PC-9 (cell line): ENCODE results near the gene HMX1. TPM values are rescaled to one million over a fixed set of nuclear protein-coding genes. Genes with fewer than 3 reads are reported as not detected.

Experiments used
- BruUV-seq: library from RNA; stranded (reverse); fragments of 400-500 nt; replicated peaks from 2 replicates; lab custom pipeline; 2021; lab: Mats Ljungman, UMichigan
- CTCF ChIA-PET: fragments of 300-600 bp; sonication (Branson Sonifier 250); formaldehyde crosslinking; loops from one replicate; lab custom pipeline; 2022; ENCODE audit warnings: antibody characterized with exemption; lab: Charles Lee
- POLR2A ChIA-PET: fragments of 300-600 bp; sonication (Branson Sonifier 250); formaldehyde crosslinking; loops from one replicate; lab custom pipeline; 2022; ENCODE audit warnings: antibody characterized with exemption; ENCODE audit not compliant: unreplicated experiment; lab: Charles Lee
- DNase-seq, 2 experiments: peaks; one replicate each; pipeline versions ENCODE4 v3.0.0 to v3.0.0-alpha.2; 2015 to 2022; ENCODE audit warnings: mixed read lengths in 1 of 2
- H2AFZ ChIP-seq: fragments of 200-600 bp; sonication (generic); 2 replicates; pipeline ENCODE4 v1.8.1; 2017; ENCODE audit warnings: antibody characterized with exemption
- H3F3A ChIP-seq: fragments of 200-600 bp; sonication (generic); 2 replicates; pipeline ENCODE4 v1.8.1; 2017; ENCODE audit warnings: antibody characterized with exemption, mild to moderate bottlenecking, low read depth; ENCODE audit not compliant: insufficient read depth
- H3K27ac ChIP-seq: fragments of 200-600 bp; sonication (generic); 2 replicates; pipeline ENCODE4 v1.6.1; 2016; ENCODE audit warnings: mixed run types
- H3K27me3 ChIP-seq: fragments of 200-600 bp; sonication (generic); 2 replicates; pipeline ENCODE4 v1.6.1; 2016; ENCODE audit warnings: low read depth, mixed run types; ENCODE audit not compliant: insufficient read depth
- H3K36me3 ChIP-seq: fragments of 200-600 bp; sonication (generic); 2 replicates; pipeline ENCODE4 v1.6.1; 2016; ENCODE audit warnings: low read depth, mixed run types
- H3K4me1 ChIP-seq: fragments of 200-600 bp; sonication (generic); replicated peaks from 2 replicates; pipeline ENCODE4 v1.6.1; 2016; ENCODE audit warnings: mixed run types; ENCODE audit not compliant: insufficient read depth
- H3K4me2 ChIP-seq: fragments of 200-600 bp; sonication (generic); 2 replicates; pipeline ENCODE4 v1.6.1; 2017; ENCODE audit warnings: mixed run types
- H3K4me3 ChIP-seq: fragments of 200-600 bp; sonication (generic); 2 replicates; pipeline ENCODE4 v1.6.1; 2016; ENCODE audit warnings: mixed run types
- H3K79me2 ChIP-seq: fragments of 200-600 bp; sonication (generic); 2 replicates; pipeline ENCODE4 v1.6.1; 2017; ENCODE audit warnings: low read depth, mixed run types
- H3K9me2 ChIP-seq: fragments of 200-600 bp; sonication (generic); 2 replicates; pipeline ENCODE4 v1.8.1; 2017; ENCODE audit warnings: mild to moderate bottlenecking; ENCODE audit not compliant: insufficient read depth
- H3K9me3 ChIP-seq: fragments of 200-600 bp; sonication (generic); 2 replicates; pipeline ENCODE4 v1.8.1; 2016; ENCODE audit warnings: low read depth; ENCODE audit not compliant: insufficient read depth
- H4K20me1 ChIP-seq: fragments of 200-600 bp; sonication (generic); 2 replicates; pipeline ENCODE4 v1.8.1; 2017; ENCODE audit not compliant: insufficient read depth
- CTCF ChIP-seq: fragments of 200-600 bp; sonication (generic); conservative IDR thresholded peaks from 2 replicates; pipeline ENCODE4 v1.6.1; 2017; ENCODE audit warnings: mixed run types, antibody characterized with exemption, mild to moderate bottlenecking, moderate library complexity
- EZH2 ChIP-seq: fragments of 200-600 bp; sonication (generic); IDR thresholded peaks from 2 replicates; pipeline ENCODE4 v1.8.0; 2017; ENCODE audit warnings: antibody characterized with exemption, low read depth
- intact Hi-C: fragments of 100-400 bp; cut with micrococcal nuclease; formaldehyde crosslinking; loops from one replicate; pipeline ENCODE4 v1.10.0; 2022; ENCODE audit not compliant: unreplicated experiment
- total RNA-seq: library from RNA; stranded (reverse); gene quantifications from 2 replicates; pipeline ENCODE4 v1.2.3, GENCODE V29; 2021

Gene HMX1
- total RNA-seq, 1 experiment from 2014 or later, result not detected

DNA sequence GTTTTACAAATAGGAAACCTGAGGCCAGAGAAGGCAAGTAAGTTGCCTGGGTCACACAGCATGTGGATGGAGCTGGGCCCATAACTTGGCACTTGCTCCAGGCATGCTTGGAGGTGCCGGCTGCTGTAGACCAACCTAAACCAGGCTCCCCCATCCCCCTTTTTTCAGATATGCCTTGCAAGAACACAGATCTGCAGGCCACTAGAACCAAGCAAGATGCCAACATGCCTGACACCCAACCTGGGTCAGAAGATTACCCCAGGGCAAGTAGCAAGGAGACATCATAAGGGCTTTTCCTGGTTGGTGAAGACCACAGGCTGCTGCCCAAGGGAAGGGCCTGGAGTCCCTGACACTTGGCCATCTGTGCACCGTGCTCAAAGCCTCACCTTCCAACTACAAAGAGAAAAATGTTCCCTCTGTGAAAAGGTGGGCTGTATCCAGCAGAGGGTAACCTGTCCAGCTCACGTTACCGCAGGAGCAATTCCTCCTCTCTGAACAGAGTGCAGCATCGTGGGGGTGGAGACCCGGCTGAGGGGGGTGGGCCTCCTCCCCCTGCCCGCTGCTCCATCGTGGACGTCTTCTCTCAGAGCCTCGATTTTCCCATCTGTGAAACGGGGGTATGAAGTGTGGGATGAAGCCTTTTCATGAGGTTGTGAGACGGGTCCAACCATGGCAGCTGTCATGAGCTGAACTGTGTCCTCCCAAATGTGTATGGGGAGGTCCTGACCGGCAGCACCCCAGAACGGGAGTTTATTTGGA is 23.0 kb downstream of the HMX1 start:
- H3K9me3 ChIP-seq, result no peaks in the 10 kb centered on the region
- H2AFZ ChIP-seq, result no peak overlapping the region
- H3K4me3 ChIP-seq, result no peak overlapping the region
- H3K79me2 ChIP-seq, result no peaks in the 10 kb centered on the region
- intact Hi-C loops, result no loop called here
- H3K4me1 ChIP-seq, result no peaks in the 10 kb centered on the region
- no peak overlapping the region for H3K27ac ChIP-seq
- peaks cover 64% of the 10 kb centered on the region for H3K27me3 ChIP-seq
- H3K9me2 ChIP-seq, result no peaks in the 10 kb centered on the region
- ChIA-PET CTCF (no interaction called here), POLR2A (no interaction called here)
- H3K36me3 ChIP-seq, result no peaks in the 10 kb centered on the region
- H3K4me2 ChIP-seq, result no peak overlapping the region
- DNase-seq, result no peak
- no TSS peak for BruUV-seq
- no peaks in the 10 kb centered on the region for H3F3A ChIP-seq
- no peaks in the 10 kb centered on the region for H4K20me1 ChIP-seq
- TF ChIP-seq EZH2, result no peak

DNA sequence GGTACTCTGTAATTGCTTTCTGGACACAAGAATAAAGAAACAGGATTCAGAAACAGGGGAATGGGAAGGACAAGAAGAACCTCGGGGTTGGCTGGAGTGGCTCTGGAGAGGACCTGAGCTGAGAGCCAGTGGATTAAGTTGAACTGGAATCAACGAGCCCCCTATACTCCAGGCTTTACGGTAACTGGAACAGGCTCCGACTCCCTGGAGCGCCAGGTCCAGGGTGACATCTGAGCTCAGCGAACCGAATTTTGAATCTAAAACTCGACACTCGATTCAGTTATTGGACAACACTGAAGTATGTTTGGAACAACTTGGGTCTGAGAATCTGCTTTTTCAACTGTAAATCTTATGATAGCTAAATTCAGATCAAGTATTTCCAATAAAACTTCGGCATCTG is 23.9 kb downstream of the HMX1 start:
- H3F3A ChIP-seq, result no peaks in the 10 kb centered on the region
- H3K9me2 ChIP-seq, result no peaks in the 10 kb centered on the region
- no peak overlapping the region for H3K27ac ChIP-seq
- intact Hi-C loops, result no loop called here
- POLR2A ChIA-PET, result no interaction called here
- DNase-seq, result no peak
- H3K36me3 ChIP-seq, result no peaks in the 10 kb centered on the region
- H3K4me1 ChIP-seq, result no peaks in the 10 kb centered on the region
- BruUV-seq, result no TSS peak
- CTCF ChIA-PET, result no interaction called here
- no peaks in the 10 kb centered on the region for H4K20me1 ChIP-seq
- no peak overlapping the region for H3K4me3 ChIP-seq
- H3K79me2 ChIP-seq, result no peaks in the 10 kb centered on the region
- TF ChIP-seq CTCF, result no peak
- no peak for TF ChIP-seq EZH2
- H3K4me2 ChIP-seq, result no peak overlapping the region
- peaks cover 56% of the 10 kb centered on the region for H3K27me3 ChIP-seq
- no peak overlapping the region for H2AFZ ChIP-seq
- no peaks in the 10 kb centered on the region for H3K9me3 ChIP-seq

GRCh38 chr4:8847331-8847730 is 24.3 kb downstream of the HMX1 start:
- no peak for DNase-seq
- ChIA-PET CTCF (no interaction called here), POLR2A (no interaction called here)
- Histone ChIP-seq H3K79me2 (no peaks in the 10 kb centered on the region), H3K4me2 (no peak overlapping the region), H3K4me1 (no peaks in the 10 kb centered on the region), H3K4me3 (no peak overlapping the region), H3K9me3 (no peaks in the 10 kb centered on the region), H3K27ac (no peak overlapping the region), H3K36me3 (no peaks in the 10 kb centered on the region), H4K20me1 (no peaks in the 10 kb centered on the region), H3K9me2 (no peaks in the 10 kb centered on the region), H2AFZ (no peak overlapping the region), H3K27me3 (peaks cover 51% of the 10 kb centered on the region), H3F3A (no peaks in the 10 kb centered on the region)
- no TSS peak for BruUV-seq
- no peak for TF ChIP-seq CTCF
- no peak for TF ChIP-seq EZH2
- intact Hi-C loops, result no loop called here
